Measurements from ENCODE around the gene PDLIM1.
"Not testable (repeated sequence)": the region's sequence is repeated elsewhere in the genome, so short reads cannot be mapped to it uniquely, and the experiment has no call there.

PDLIM1 gene

DNA sequence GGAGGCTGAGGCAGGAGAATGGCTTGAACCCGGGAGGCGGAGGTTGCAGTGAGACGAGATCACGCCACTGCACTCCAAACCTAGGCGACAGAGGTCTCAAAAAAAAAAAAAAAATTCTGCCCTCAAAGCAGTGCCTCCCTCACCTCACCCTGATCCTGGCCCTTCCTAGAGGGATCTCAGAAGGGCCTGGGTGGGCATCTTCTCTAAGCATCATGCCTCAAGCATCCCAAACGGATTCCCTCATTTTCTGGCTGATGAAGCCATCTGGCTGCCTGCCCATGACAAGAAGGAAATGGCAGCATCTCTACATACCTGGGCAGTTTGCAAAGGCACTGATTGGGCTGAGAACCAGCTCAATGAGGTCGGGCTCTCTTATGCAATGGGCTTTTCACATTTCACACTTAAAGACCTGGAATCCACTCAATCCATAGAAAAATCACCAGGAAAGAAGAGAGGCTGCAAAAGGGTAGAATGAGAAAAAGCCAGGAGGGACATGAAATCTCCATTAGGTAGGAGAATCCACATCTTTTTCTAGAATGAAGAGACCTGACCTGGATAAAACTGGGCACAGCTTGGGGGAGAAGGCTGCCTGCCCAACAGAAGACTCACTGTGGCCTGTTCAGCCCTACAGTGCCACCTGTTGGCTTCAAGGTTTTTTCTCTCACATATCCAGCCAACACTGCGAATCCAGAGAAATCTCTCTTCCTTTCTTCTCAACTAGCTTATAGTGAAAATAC, 48.1 kb downstream of the PDLIM1 start:
- no peak for TF ChIP-seq POLR2A (IDR thresholded peaks at IDR 0.05; ENCODE audit: low read depth, low read length)
- FAIRE-seq (peak; percentile 6), DNase-seq (ENCODE audit: insufficient read length, low spot score) (peak; percentile 62)

DNA sequence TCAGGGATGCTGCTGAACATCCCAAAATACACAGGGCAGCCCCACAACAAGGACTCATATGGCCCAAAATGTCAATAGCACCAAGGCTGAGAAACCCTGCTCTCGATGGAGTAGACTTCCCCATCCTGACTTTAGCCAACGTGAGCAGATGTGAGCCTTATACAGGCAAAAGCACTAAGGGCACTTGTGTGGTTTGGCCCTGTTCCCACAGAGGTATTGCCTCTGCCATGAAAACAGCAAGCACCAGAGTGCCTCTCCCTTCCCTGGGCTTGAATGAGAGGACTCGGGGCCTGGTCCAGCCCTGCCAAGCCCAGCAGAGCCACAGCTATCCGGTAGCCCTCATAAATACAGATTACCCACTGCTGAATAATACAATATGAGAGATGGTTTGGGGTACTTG, 49.3 kb downstream of the PDLIM1 start:
- no peak for DNase-seq (ENCODE audit: insufficient read length, low spot score)

DNA sequence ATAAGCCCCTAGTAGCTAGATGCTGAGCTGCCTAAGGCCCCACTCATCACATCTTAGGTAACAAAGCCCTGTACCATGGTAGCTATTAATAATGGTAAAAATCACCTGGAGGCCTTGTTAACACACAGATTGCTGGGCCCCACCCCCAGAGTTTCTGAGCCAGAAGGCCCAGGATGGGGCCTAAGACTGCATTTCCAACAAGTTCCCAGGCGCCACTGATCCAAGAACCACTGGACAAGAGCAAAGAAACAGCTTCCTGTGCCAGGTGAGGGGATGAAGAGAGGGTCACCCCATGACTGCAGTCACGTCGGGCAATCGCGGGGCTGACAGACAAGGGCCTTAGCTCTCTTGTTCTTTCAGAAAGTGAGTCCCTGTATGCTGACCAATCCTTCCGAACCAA, 50.0 kb downstream of the PDLIM1 start:
- no peak for FAIRE-seq
- no peak for TF ChIP-seq POLR2A (IDR thresholded peaks at IDR 0.05; ENCODE audit: low read depth, low read length)

More for the DNA sequence above, 49.3 kb downstream of the PDLIM1 start:
- FAIRE-seq, result no peak
- TF ChIP-seq POLR2A (IDR thresholded peaks at IDR 0.05; ENCODE audit: low read depth, low read length), result no peak

DNA sequence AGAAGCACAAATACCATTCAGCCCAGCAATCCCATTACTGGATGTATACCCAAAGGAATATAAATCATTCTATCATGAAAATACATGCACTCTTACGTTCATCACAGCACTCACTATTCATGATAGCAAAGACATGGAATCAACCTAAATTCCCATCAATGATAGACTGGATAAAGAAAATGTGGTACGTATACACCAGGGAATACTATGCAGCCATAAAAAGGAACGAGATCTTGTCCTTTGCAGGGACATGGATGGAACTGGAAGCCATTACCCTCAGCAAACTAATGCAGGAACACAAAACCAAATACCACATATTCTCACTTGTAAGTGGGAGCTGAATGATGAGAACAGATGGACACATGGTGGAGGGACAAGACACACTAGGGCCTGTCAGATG, 50.7 kb downstream of the PDLIM1 start:
- FAIRE-seq; DNase-seq (ENCODE audit: insufficient read length, low spot score): not testable (repeated sequence)

More for the DNA sequence above, 50.0 kb downstream of the PDLIM1 start:
- DNase-seq (ENCODE audit: insufficient read length, low spot score), result no peak

DNA sequence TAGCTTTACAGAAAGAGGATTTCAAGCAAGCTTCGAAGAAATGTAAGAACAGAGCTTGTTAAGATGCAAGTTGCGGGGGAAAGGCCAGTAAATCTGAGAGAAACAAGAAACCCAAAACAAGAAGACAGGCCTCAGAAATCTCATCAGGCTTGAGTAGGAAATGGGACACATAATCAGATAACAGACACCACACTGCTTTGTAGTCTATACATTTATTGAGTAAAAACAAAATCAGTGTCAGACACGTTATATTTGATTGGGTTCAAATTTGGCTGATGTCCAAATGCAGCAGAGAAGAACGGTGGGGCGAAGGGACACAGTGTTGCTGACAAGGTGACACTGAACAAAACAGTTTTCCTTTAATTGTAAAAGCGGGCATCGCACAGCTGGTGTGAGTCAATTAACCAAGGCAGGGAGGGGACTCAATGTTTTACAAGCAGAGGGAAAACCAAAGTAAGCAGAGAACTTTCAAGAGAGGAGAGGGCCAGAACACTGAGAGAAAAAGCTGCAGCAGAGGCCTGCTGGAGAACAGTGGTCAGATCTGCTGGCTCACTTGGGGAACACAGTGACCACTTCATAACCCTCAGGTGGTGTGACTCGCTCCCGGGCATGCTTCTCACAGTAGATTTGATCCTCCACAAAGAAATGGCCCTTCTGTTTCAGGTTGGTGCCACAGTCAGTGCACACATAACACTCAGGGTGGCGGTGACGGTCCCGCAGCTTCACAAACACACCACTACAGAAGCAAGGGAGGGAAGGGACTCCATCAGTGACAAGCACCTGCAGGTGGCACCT, 53.2 kb downstream of the PDLIM1 start:
- no peak for TF ChIP-seq POLR2A (IDR thresholded peaks at IDR 0.05; ENCODE audit: low read depth, low read length)
- FAIRE-seq (peak; percentile 83), DNase-seq (ENCODE audit: insufficient read length, low spot score) (peak; percentile 41)

DNA sequence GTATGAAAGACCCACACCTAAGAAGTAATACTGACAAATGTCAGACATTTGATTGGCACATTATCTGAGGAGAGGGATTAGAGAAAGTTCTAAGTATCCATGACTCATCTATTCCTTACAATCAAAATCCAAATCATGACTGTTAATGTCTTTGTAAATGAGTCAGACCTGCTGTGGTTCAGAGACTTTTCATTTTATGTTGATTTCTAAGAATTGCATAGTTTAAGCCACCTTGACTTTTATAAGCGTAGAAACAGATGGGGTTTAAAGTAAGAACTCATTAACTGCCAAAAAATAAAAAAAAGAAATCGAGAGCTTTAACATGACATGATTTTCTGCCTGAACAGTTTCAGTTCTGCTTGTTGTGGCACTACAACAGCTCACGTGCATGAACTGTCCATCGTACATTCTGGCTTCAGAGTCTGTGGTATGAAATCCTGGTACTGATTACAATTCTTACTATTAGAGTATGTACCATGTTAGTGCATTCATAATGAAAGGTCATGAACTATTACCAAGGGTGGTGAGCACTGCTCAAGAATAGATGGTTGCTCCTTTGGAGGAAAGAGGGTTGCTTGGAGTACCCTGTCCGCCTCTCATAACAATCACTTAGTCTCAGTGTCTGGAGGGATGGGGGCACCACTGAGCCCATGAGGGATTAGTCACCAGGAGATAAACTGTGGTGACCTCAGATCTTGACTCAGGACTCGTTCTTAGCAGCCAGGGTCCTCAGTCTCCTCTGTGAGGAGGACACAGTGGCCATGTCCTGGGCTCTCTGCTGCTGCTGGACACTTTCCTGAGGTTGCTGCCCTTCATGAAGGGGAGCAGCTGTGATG, 54.5 kb downstream of the PDLIM1 start:
- no peak for DNase-seq (ENCODE audit: insufficient read length, low spot score)
- FAIRE-seq, result peak; percentile 41
- no peak for TF ChIP-seq POLR2A (IDR thresholded peaks at IDR 0.05; ENCODE audit: low read depth, low read length)

DNA sequence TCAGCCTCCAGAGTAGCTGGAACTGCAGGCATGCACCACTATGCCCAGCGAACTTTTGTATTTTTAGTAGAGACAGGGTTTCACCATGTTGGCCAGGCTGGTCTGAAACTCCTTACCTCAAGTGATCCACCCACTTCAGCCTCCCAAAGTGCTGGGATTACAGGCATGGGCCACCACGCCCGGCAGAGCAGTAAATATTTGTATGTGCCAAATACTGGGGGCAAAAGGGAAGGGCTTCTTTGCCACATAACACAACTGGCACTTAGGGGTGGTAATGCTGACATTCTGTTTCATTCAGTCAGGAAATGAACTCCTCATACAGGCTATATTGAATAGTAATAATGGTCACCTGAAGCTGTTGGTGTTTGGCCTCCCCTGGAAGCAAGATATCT, 55.1 kb downstream of the PDLIM1 start:
- FAIRE-seq (no peak), DNase-seq (ENCODE audit: insufficient read length, low spot score) (no peak)
- TF ChIP-seq POLR2A (IDR thresholded peaks at IDR 0.05; ENCODE audit: low read depth, low read length), result no peak

DNA sequence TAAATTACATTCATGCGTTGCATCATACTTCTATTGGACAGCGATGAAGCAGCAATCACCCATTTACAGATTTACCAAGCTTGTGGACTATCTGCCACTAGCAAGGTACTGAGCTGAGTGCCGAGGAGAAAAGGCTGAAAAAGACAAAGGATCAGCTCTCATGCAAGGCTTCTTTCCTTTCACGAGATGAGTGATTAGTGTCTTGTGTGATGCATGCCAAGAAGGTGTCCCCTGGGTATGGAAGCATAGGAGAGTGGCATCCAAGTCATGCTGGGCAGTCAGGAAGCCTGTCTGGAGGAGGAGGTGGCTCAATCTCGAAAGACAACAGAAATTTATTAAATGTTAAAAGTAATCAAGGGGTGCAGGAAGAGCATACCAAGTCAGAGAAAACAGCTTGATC, 55.9 kb downstream of the PDLIM1 start:
- DNase-seq (ENCODE audit: insufficient read length, low spot score) (no peak), FAIRE-seq (no peak)
- no peak for TF ChIP-seq POLR2A (IDR thresholded peaks at IDR 0.05; ENCODE audit: low read depth, low read length)

DNA sequence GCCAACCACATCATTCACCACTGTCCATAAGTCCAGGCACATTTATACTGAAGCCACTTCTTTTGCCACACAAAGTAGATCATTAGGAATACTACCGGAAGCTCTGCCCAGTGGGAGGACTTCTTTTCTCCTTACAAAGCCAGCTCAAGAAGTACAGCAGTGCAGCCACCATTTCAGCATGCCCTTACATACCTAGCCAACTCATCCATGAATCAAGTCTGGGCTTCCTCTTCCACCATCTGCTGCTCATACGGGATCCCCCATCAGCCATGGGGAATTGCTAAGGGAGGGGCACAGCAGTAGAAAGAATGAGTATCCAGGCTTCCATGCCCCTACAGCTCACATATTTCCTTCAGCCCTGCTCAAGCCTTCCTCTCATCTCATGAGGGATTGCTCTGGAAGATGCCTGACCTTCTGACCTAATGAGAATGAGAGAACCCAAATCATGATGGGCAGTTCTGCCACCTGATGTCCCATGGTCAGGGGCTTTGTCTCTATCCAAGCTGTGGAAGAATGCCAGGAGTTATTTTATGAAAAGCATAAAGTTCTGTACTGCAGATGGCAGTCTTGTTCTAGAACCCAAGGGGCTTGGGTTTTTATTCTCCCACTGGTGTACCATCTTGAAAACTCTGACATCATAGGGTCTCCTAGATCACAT, 57.3 kb downstream of the PDLIM1 start:
- FAIRE-seq (no peak), DNase-seq (ENCODE audit: insufficient read length, low spot score) (no peak)
- no peak for TF ChIP-seq POLR2A (IDR thresholded peaks at IDR 0.05; ENCODE audit: low read depth, low read length)

DNA sequence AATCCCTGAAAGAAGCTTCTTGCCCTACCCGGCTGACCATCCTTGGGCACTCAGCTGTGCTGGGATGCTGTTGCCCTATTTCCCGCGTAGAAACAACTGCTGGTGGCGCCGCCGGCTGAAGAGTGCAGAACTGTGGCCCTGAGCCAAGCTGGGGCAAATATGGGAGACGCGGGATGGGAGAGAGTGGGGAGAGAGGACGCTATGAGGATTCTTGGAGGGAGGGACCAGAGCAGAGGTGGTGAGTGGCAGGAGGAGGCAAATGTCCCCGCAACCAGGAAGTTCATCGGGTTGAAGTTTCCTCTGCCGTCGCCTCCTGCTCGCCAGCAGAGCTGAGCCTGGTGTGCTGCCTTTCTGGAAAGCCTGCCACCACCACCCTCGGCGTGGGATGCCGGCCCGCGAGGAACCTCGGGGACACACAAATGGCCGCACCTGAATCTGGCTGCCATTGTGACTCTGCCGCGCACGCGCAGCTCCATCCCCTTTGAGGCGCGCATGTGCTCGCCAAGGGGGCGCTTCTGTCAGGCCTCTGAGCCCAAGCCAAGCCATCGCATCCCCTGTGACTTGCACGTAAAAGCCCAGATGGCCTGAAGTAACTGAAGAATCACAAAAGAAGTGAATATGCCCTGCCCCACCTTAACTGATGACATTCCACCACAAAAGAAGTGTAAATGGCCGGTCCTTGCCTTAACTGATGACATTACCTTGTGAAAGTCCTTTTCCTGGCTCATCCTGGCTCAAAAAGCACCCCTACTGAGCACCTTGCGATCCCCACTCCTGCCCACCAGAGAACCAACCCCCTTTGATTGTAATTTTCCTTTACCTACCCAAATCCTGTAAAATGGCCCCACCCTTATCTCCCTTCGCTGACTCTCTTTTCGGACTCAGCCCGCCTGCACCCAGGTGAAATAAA, 59.9 kb downstream of the PDLIM1 start:
- FAIRE-seq; DNase-seq (ENCODE audit: insufficient read length, low spot score): not testable (repeated sequence)

DNA sequence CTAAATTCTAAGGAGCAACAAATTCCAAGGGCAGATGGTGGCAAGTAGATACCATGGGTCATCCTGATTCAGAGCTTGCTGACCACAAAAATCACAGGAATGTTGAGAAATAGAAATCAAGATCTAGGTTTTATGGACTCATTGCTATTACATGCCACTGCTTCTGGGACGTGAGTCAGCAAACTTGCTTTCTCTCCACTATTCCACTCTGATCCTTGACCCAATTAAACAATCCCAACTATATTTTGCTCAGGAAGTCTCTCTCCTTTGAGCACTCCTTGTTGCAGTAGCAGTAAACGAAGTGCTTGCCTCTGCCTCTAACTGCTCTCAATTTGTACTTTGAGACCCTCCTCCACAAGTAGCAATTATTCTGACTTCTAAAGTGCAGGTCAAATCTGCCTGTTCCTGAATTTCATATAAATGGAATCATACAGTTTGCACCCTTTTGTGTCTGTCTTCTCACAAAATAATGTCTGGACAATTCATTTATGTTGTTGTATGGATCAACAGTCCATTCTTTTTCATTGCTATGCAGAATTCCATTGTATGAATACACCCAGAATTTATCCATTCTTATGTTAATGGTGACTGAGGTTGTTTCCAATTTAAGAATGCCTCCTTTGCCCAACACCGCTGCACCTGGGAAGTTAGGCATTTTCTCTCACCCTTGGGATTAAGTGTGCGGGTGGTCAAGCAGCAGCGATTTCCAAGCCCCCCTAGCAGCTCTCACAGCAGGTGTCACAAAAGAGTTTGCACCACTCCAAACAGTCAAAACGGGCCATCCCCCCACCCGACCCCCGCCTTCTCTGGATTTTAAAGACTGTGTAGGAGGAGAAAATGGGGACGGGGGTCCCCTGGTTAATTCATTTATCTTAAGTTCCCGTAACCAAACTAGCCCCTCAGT, 60.8 kb downstream of the PDLIM1 start:
- FAIRE-seq, result peak; percentile 95
- no peak for TF ChIP-seq POLR2A (IDR thresholded peaks at IDR 0.05; ENCODE audit: low read depth, low read length)
- DNase-seq (ENCODE audit: insufficient read length, low spot score), result peak; percentile 52

DNA sequence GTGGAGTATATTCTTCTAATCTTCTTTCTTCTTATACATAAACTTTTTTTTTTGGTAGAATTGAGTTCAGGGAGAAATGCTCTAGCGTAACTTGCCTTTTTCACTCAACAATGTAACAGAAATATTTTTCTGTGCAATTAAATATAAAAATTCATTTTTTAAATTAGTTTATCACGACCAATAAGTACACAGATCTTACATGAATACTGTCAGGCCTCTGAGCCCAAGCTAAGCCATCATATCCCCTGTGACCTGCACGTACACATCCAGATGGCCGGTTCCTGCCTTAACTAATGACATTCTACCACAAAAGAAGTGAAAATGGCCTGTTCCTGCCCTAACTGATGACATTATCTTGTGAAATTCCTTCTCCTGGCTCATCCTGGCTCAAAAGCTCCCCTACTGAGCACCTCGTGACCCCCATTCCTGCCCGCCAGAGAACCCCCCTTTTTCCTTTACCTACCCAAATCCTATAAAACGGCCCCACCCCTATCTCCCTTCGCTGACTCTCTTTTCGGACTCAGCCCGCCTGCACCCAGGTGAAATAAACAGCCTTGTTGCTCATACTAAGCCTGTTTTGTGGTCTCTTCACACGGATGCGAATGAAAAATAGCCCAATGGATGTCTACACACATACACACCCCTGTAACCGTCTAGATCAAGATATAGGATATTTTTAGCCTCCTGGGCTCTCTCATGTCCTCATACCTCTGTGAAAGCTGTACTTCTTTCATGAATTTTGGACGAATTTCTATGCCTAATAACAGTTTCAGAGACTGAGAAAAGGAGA, 61.7 kb downstream of the PDLIM1 start:
- not testable (repeated sequence) for DNase-seq (ENCODE audit: insufficient read length, low spot score); FAIRE-seq

Data from H54 (cell line).